GM12878 (cell line): ENCODE measurements around the gene ZNF687. TPM values are rescaled to one million over a fixed set of nuclear protein-coding genes. Genes with fewer than 3 reads are reported as not detected.

Experiments
- ATAC-seq: fragments of 200-7000 bp; cut with Tn5 transposase; 3 replicates; pipeline ENCODE4 v1.9.1; 2020; ENCODE audit warnings: mild to moderate bottlenecking, moderate library complexity
- Bru-seq: library from RNA; stranded (reverse); fragments of 400-500 nt; gene quantifications from one replicate; lab custom pipeline; 2021; lab: Mats Ljungman, UMichigan
- BruChase-seq, 2 experiments: library from RNA; stranded (reverse); fragments of 400-500 nt; gene quantifications; one replicate each; lab custom pipeline; 2021; lab: Mats Ljungman, UMichigan
- BruUV-seq: library from RNA; stranded (reverse); fragments of 400-500 nt; replicated peaks from 2 replicates; lab custom pipeline; 2021; lab: Mats Ljungman, UMichigan
- CTCF ChIA-PET: fragments of 300-600 bp; sonication (Branson Sonifier 250); formaldehyde crosslinking; extraction: SDS; loops from one replicate; lab custom pipeline; 2021; ENCODE audit warnings: inconsistent platforms; lab: Yijun Ruan, JAX
- POLR2A ChIA-PET: fragments of 350-600 bp; formaldehyde crosslinking; extraction: SDS; loops from one replicate; lab custom pipeline; 2021; ENCODE audit warnings: inconsistent platforms; lab: Charles Lee
- RAD21 ChIA-PET: fragments of 300-600 bp; sonication (Branson Sonifier 250); formaldehyde crosslinking; loops from one replicate; lab custom pipeline; 2023; ENCODE audit warnings: antibody characterized with exemption; ENCODE audit not compliant: unreplicated experiment; lab: Charles Lee
- SMC1A ChIA-PET: fragments of 300-600 bp; sonication (Branson Sonifier 250); formaldehyde crosslinking; loops from one replicate; lab custom pipeline; 2023; ENCODE audit not compliant: unreplicated experiment, uncharacterized antibody; lab: Charles Lee
- DNase-seq: peaks from one replicate; pipeline ENCODE4 v3.0.0-alpha.2; 2011; ENCODE audit warnings: low read depth, low spot score
- FAIRE-seq: peaks from 3 replicates; lab custom pipeline; 2011; peaks lifted over from hg19 to GRCh38; lab: Jason Lieb, UNC
- H2AFZ ChIP-seq: 2 replicates; pipeline ENCODE4 v1.6.0; 2011; ENCODE audit warnings: low read depth, low read length, control low read depth; ENCODE audit not compliant: control insufficient read depth
- H3K27ac ChIP-seq: 2 replicates; pipeline ENCODE4 v1.5.1; 2011; ENCODE audit warnings: control low read depth; ENCODE audit not compliant: control insufficient read depth, insufficient read depth
- H3K27me3 ChIP-seq, 2 experiments: replicated peaks in 1 of 2; 2 replicates each; pipeline versions ENCODE4 v1.6.0 to v1.6.1; 2011; ENCODE audit warnings: low read length in 1 of 2; ENCODE audit not compliant: control insufficient read depth in 2 of 2, insufficient read depth in 2 of 2
- H3K36me3 ChIP-seq, 2 experiments: 2 replicates each; pipeline ENCODE4 v1.5.1; 2011; ENCODE audit warnings: low read length in 1 of 2; ENCODE audit not compliant: control insufficient read depth in 2 of 2, insufficient read depth in 2 of 2
- H3K4me1 ChIP-seq: 2 replicates; pipeline ENCODE4 v1.6.1; 2011; ENCODE audit warnings: mild to moderate bottlenecking, low read length, moderate library complexity, mixed read lengths; ENCODE audit not compliant: control insufficient read depth, insufficient read depth
- H3K4me2 ChIP-seq: 2 replicates; pipeline ENCODE4 v1.6.0; 2011; ENCODE audit warnings: control low read depth; ENCODE audit not compliant: control insufficient read depth, insufficient read depth
- H3K4me3 ChIP-seq: fragments of 200-600 bp; sonication (generic); 2 replicates; pipeline ENCODE4 v1.5.1; 2016
- H3K79me2 ChIP-seq: 2 replicates; pipeline ENCODE4 v1.6.0; 2011; ENCODE audit warnings: low read length; ENCODE audit not compliant: control insufficient read depth, insufficient read depth
- H3K9ac ChIP-seq: 2 replicates; pipeline ENCODE4 v1.8.0; 2011; ENCODE audit warnings: low read length, control low read depth, mixed read lengths; ENCODE audit not compliant: control insufficient read depth, insufficient read depth
- H3K9me3 ChIP-seq: replicated peaks from 3 replicates; pipeline ENCODE4 v1.5.1; 2011; ENCODE audit warnings: mild to moderate bottlenecking, low read length; ENCODE audit not compliant: control insufficient read depth, insufficient read depth
- H4K20me1 ChIP-seq: 2 replicates; pipeline ENCODE4 v1.6.0; 2011; ENCODE audit not compliant: control insufficient read depth, insufficient read depth
- CBX5 ChIP-seq: sonication (generic); IDR thresholded peaks from 2 replicates; pipeline ENCODE4 v1.6.1; 2016; ENCODE audit warnings: low read depth, moderate library complexity, mild to moderate bottlenecking, inconsistent platforms
- CHD4 ChIP-seq: fragments of 200-600 bp; sonication (generic); IDR thresholded peaks from 2 replicates; pipeline ENCODE4 v1.6.1; 2016; ENCODE audit warnings: mild to moderate bottlenecking
- CREM ChIP-seq: IDR thresholded peaks from 2 replicates; pipeline ENCODE4 v1.6.1; 2014; ENCODE audit warnings: antibody characterized with exemption, low read depth
- ETV6 ChIP-seq, 2 experiments: fragments of 450-650 bp in 1 of 2; IDR thresholded peaks in 1 of 2; conservative IDR thresholded peaks in 1 of 2; 2 replicates each; pipeline ENCODE4 v1.6.1; 2014; ENCODE audit warnings: antibody characterized with exemption in 1 of 2, borderline replicate concordance in 1 of 2, low read depth in 1 of 2, mild to moderate bottlenecking in 1 of 2, moderate library complexity in 1 of 2
- EZH2 ChIP-seq: IDR thresholded peaks from 2 replicates; pipeline ENCODE4 v1.6.1; 2012; ENCODE audit warnings: low read depth, mild to moderate bottlenecking, control low read depth, inconsistent platforms, low read length, borderline replicate concordance; ENCODE audit not compliant: control insufficient read depth
- HDAC6 ChIP-seq: fragments of 200-600 bp; sonication (generic); IDR thresholded peaks from one replicate; pipeline ENCODE4 v1.8.0; 2017; ENCODE audit warnings: antibody characterized with exemption; ENCODE audit not compliant: unreplicated experiment
- MEF2B ChIP-seq: fragments of 450-650 bp; IDR thresholded peaks from 2 replicates; pipeline ENCODE4 v1.6.1; 2018; ENCODE audit warnings: mild to moderate bottlenecking, moderate library complexity; ENCODE audit not compliant: partially characterized antibody, poor library complexity, severe bottlenecking
- POU2F2 ChIP-seq: IDR thresholded peaks from 3 replicates; pipeline ENCODE4 v1.6.1; 2011; ENCODE audit warnings: low read depth, mild to moderate bottlenecking, low read length, borderline replicate concordance
- WGBS: methylation state at CpG from one replicate; pipeline ENCODE4 v1.1.6; 2016; ENCODE audit warnings: low lambda C conversion rate; ENCODE audit not compliant: insufficient replicate concordance, insufficient coverage; ENCODE audit errors: missing lambda C conversion rate; 5-methylcytosine and 5-hydroxymethylcytosine counted together
- in situ Hi-C: fragments of 300-500 bp; cut with MboI; formaldehyde crosslinking; loops from 9 replicates; pipeline ENCODE4 v1.14.3; 2018; ENCODE audit warnings: mixed read lengths
- intact Hi-C: fragments of 100-400 bp; cut with micrococcal nuclease; formaldehyde crosslinking; loops from one replicate; pipeline ENCODE4 v1.14.2; 2022; ENCODE audit not compliant: unreplicated experiment
- long read RNA-seq, 2 experiments: library from polyadenylated mRNA; unstranded; transcript quantifications; one replicate each; pipeline ENCODE4 v2.0.0, GENCODE V29; 2019 to 2020
- polyA minus RNA-seq, 3 experiments: library from RNA; depleted of rRNA, polyadenylated mRNA; stranded (reverse); fragments of >200 nt; gene quantifications; 2 replicates each; pipeline ENCODE4 v1.2.3, GENCODE V29; 2011
- polyA plus RNA-seq, 11 experiments: library from polyadenylated mRNA; depleted of rRNA in 4 of 11; unstranded in 6 of 11; stranded (reverse) in 5 of 11; fragments of >200 nt; fragmentation: Nextera tagmentation in 4 of 11; fragmentation: Illumina TruSeq in 1 of 11; extraction: Ambion mirVana in 4 of 11; extraction: Trizol in 1 of 11; gene quantifications; 1 replicate in 1 of 11; 2 replicates in 10 of 11; pipeline versions ENCODE4 v1.2.1 to v1.2.3, GENCODE V29; 2011 to 2016; ENCODE audit warnings: inconsistent platforms in 2 of 11, missing spikeins in 2 of 11, low read depth in 1 of 11
- total RNA-seq, 4 experiments: library from RNA; depleted of rRNA in 3 of 4; stranded (reverse); fragments of >200 nt in 3 of 4; fragmentation: Illumina TruSeq in 1 of 4; extraction: Trizol in 1 of 4; gene quantifications; 2 replicates each; pipeline versions ENCODE4 v1.2.1 to v1.2.3, GENCODE V29; 2013 to 2021
- TF ChIP-seq, protein P1 (sequence below): fragments of 450-650 bp; IDR thresholded peaks from 2 replicates; pipeline ENCODE4 v1.6.1; 2017; ENCODE audit warnings: low read depth, mild to moderate bottlenecking, moderate library complexity

The ZNF687 gene, protein sequence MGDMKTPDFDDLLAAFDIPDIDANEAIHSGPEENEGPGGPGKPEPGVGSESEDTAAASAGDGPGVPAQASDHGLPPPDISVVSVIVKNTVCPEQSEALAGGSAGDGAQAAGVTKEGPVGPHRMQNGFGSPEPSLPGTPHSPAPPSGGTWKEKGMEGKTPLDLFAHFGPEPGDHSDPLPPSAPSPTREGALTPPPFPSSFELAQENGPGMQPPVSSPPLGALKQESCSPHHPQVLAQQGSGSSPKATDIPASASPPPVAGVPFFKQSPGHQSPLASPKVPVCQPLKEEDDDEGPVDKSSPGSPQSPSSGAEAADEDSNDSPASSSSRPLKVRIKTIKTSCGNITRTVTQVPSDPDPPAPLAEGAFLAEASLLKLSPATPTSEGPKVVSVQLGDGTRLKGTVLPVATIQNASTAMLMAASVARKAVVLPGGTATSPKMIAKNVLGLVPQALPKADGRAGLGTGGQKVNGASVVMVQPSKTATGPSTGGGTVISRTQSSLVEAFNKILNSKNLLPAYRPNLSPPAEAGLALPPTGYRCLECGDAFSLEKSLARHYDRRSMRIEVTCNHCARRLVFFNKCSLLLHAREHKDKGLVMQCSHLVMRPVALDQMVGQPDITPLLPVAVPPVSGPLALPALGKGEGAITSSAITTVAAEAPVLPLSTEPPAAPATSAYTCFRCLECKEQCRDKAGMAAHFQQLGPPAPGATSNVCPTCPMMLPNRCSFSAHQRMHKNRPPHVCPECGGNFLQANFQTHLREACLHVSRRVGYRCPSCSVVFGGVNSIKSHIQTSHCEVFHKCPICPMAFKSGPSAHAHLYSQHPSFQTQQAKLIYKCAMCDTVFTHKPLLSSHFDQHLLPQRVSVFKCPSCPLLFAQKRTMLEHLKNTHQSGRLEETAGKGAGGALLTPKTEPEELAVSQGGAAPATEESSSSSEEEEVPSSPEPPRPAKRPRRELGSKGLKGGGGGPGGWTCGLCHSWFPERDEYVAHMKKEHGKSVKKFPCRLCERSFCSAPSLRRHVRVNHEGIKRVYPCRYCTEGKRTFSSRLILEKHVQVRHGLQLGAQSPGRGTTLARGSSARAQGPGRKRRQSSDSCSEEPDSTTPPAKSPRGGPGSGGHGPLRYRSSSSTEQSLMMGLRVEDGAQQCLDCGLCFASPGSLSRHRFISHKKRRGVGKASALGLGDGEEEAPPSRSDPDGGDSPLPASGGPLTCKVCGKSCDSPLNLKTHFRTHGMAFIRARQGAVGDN
- 43.2 and 52.7 TPM in 2 replicates for total RNA-seq (2013; cell fraction: nucleolus; rRNA removed)
- 18.0 and 18.8 TPM in 2 replicates for total RNA-seq (2014; rRNA removed)
- 9.9 and 11.0 TPM in 2 replicates for total RNA-seq (2014; rRNA removed; fragmentation: Illumina TruSeq; extraction: Trizol)
- 30.9 and 34.1 TPM in 2 replicates for total RNA-seq (2021)
- 11.2 TPM for polyA plus RNA-seq (2011; ENCODE audit: low read depth)
- 7.2 and 17.8 TPM in 2 replicates for polyA plus RNA-seq (2011; rRNA removed)
- 24.8 and 30.1 TPM in 2 replicates for polyA plus RNA-seq (2011; cell fraction: cytosol; rRNA removed)
- 62.8 and 68.6 TPM in 2 replicates for polyA plus RNA-seq (2011; cell fraction: nucleus; rRNA removed)
- 17.1 and 25.4 TPM in 2 replicates for polyA plus RNA-seq (2012)
- polyA plus RNA-seq (2014; fragmentation: Illumina TruSeq; extraction: Trizol), result 3.7 and 8.9 TPM in 2 replicates
- polyA plus RNA-seq (2014; fragmentation: Nextera tagmentation; extraction: Ambion mirVana), result under 1 TPM; 0.08 to 0.51 TPM
- polyA plus RNA-seq (2014; rRNA removed), result 17.3 and 18.9 TPM in 2 replicates
- 1 to 10 TPM; 4.9 to 5.5 TPM for polyA plus RNA-seq (2016; fragmentation: Nextera tagmentation; extraction: Ambion mirVana)
- 34.8 and 58.8 TPM in 2 replicates for polyA minus RNA-seq (2011; rRNA and poly(A)+ RNA removed)
- 15.6 and 23.5 TPM in 2 replicates for polyA minus RNA-seq (2011; cell fraction: cytosol; rRNA and poly(A)+ RNA removed)
- polyA minus RNA-seq (2011; cell fraction: nucleus; rRNA and poly(A)+ RNA removed), result 42.0 and 67.8 TPM in 2 replicates
- Bru-seq, nascent RNA, result percentile 85 among the genes with signal in this experiment
- BruChase-seq, experiment 1, labeled RNA remaining after a 6-hour chase, result percentile 75 among the genes with signal in this experiment
- percentile 86 among the genes with signal in this experiment for BruChase-seq, experiment 2, labeled RNA remaining after a 2-hour chase
- long read RNA-seq, experiment 1, result 0 reads
- long read RNA-seq, experiment 2, result 0 reads

DNA sequence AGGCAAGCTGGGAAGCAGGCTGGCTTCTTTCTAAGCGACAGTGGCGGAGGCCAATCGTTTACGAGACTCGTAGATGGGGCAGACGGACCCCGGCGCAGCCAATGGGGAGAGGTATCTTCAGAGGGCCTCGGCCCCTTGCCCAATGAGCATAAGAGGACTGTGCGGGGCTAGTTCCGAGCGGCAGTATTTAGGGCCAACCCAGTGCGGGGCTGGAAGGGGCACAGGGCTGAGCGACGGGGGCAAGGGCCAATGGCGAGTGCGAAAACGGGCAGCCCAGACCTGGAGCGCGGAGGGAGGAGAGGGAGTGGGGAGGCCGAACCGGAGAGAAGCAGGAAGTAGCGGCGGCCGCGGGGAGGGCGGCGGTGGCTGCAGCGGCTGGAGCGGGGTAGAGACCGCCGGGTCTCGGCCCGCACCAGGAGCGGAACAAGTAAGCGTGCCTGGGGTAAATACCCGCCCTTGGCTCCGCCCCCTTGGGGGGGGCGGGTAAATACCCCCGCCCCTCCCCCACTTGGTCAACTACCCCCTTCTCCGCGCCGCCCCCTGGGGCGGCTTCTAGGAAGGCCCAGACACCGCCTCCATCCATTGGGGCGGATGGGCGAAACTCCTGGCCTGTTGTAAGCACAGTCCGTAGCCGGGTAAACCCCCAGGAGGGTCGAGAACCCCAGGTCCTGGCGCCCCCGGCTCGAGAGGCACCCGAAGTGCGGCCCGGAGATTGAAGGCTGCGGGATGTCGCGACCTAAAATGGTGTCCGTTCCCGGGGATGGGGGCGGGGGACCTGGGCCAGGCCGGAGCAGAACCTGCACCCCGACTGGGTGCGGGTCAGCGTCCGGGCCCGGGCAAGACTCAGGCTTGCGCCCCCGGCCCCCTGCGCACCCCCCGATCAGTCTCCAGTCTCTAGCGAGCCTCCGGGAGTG is at the start of gene ZNF687:
Gene ZNF687, plus strand, starts transcription at position 331 of the 914 bp plus-strand sequence. CDS start 3,993 bp downstream, outside the sequence.
- RAD21 ChIA-PET, result interaction anchor here (0.6 to 2.2 kb wide), 9 partner anchors 27 to 120 kb away, joined by 3 to 14 read pairs (median 9); partner anchors contain the start of genes PI4KB, PSMB4, PSMD4 and RFX5
- SMC1A ChIA-PET, result interaction anchor here (1.0 to 1.9 kb wide), 10 partner anchors 10 to 116 kb away, joined by 3 to 7 read pairs (median 4); partner anchors contain the start of genes PI4KB and VPS72
- H3K27me3 ChIP-seq, result no peaks in the 10 kb centered on the region
- FAIRE-seq (peak; percentile 97), DNase-seq (peak; percentile 99), ATAC-seq (peak; percentile 94)
- peak within 1 kb of the TSS; percentile 99 for H3K4me3 ChIP-seq
- CTCF ChIA-PET, result interaction anchor here (0.8 to 3.0 kb wide), 18 partner anchors 14 to 180 kb away, joined by 3 to 18 read pairs (median 6); partner anchors contain the start of genes PI4KB, PSMD4 and VPS72
- H2AFZ ChIP-seq, result peak within 1 kb of the TSS; percentile 91
- peak within 1 kb of the TSS; percentile 94 for H3K4me2 ChIP-seq
- H3K36me3 ChIP-seq, result peaks cover 11% of the 10 kb centered on the region in 2 experiments; a peak in 3 of 4 replicates
- BruUV-seq, result no TSS peak
- H3K4me1 ChIP-seq, result peaks cover 21% of the 10 kb centered on the region
- no peaks in the 10 kb centered on the region for H3K9me3 ChIP-seq
- intact Hi-C loops (loop anchor here (1.0 to 2.0 kb wide), 7 partner anchors 28 to 117 kb away; partner anchors contain the start of genes PI4KB, PIP5K1A, PSMB4 and PSMD4), in situ Hi-C loops (no loop called here)
- peak within 1 kb of the TSS; percentile 98 for H3K9ac ChIP-seq
- POLR2A ChIA-PET, result interaction anchor here (0.5 to 3.6 kb wide), 18 partner anchors 11 to 357 kb away, joined by 3 to 32 read pairs (median 4); partner anchors contain the start of genes LYSMD1, PI4KB, PSMB4 and PSMD4
- WGBS, result under 1% methylated on average over 67 of the region's 74 CpGs
- peaks cover 32% of the 10 kb centered on the region for H3K79me2 ChIP-seq
- H3K27ac ChIP-seq, result peak within 1 kb of the TSS; percentile 100
- H4K20me1 ChIP-seq, result no peaks in the 10 kb centered on the region
- no peak for TF ChIP-seq EZH2
- TF ChIP-seq, protein P1, sequence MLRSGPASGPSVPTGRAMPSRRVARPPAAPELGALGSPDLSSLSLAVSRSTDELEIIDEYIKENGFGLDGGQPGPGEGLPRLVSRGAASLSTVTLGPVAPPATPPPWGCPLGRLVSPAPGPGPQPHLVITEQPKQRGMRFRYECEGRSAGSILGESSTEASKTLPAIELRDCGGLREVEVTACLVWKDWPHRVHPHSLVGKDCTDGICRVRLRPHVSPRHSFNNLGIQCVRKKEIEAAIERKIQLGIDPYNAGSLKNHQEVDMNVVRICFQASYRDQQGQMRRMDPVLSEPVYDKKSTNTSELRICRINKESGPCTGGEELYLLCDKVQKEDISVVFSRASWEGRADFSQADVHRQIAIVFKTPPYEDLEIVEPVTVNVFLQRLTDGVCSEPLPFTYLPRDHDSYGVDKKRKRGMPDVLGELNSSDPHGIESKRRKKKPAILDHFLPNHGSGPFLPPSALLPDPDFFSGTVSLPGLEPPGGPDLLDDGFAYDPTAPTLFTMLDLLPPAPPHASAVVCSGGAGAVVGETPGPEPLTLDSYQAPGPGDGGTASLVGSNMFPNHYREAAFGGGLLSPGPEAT, result no peak
- peak; percentile 20 for TF ChIP-seq MEF2B
- no peak for TF ChIP-seq CREM
- no peak for TF ChIP-seq CHD4
- no peak for TF ChIP-seq ETV6 (conservative IDR thresholded peaks at IDR 0.05 in 1 of 2, IDR thresholded peaks at IDR 0.05 in 1 of 2; ENCODE audit: borderline replicate concordance in 1 of 2, low read depth in 1 of 2)
- no peak for TF ChIP-seq CBX5
- TF ChIP-seq HDAC6, result no peak
- no peak for TF ChIP-seq POU2F2
